ENCODE data around the gene LCA5. TPM values are rescaled to one million over a fixed set of nuclear protein-coding genes. Genes with fewer than 3 reads are reported as not detected.

LCA5 gene
- total RNA-seq, 1 experiment from 2014 or later, result 2.0 TPM

DNA sequence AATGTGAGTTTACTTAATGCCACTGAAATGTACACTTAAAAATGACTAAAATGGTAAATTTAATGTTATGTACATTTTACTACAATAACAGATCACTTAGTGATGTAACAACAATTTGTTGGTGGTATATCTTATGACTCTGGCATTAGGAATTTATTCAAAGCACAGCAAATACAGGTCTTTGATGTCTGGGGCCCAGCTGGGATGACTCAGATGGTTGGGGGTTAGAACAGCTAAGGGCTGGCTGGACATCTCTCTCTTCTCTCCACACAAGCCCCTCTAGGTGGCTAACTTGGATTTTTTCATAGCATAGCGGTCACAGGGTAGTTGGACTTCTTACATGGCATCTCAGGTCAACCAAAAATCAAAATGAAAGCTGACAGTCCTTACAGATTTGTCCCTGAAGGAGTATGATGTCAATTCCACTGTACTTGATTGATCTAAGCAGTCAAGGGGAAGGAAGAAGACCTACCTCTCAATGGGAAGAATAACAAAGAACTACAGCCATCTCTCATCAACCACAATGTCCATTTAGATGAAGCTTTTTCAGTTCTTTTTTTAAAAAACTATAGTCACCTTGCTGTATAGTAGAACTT is 37.5 kb upstream of the LCA5 start:
- H4K20me1 ChIP-seq (ENCODE audit: insufficient read depth), result no peaks in the 10 kb centered on the region
- no peaks in the 10 kb centered on the region for H3K36me3 ChIP-seq (ENCODE audit: control insufficient read depth in 1 of 2, insufficient read depth in 2 of 2, low read length in 2 of 2)
- intact Hi-C loops (cut with micrococcal nuclease), result no loop called here
- ChIA-PET RAD21 (ENCODE audit: low non-redundant PET in 1 of 2, low total read pairs in 2 of 2, uncharacterized antibody in 2 of 2, unreplicated experiment in 2 of 2) (no interaction called here), CTCF (interaction anchor here (0.8 kb wide), 1 partner anchor 29 kb away, joined by 3 read pairs; no protein-coding TSS in a partner anchor), POLR2A (no interaction called here)
- no peak overlapping the region for H3K27ac ChIP-seq (ENCODE audit: low read depth, low read length)
- no peaks in the 10 kb centered on the region for H3K27me3 ChIP-seq (ENCODE audit: insufficient read depth, low read length)
- H3K4me1 ChIP-seq (ENCODE audit: control insufficient read depth in 1 of 2, insufficient read depth in 2 of 2, low read length in 2 of 2), result peaks cover 20 to 30% of the 10 kb centered on the region in 2 experiments
- H3K9ac ChIP-seq (ENCODE audit: low read length), result no peak overlapping the region
- BruUV-seq (replicated peaks), result no TSS peak
- H3K9me3 ChIP-seq (ENCODE audit: control insufficient read depth in 1 of 2, insufficient read depth in 1 of 2, low read depth in 1 of 2, low read length in 2 of 2), result no peaks in the 10 kb centered on the region
- ATAC-seq, result peak; percentile 40; the same call in 1 of the 2 replicates
- peak overlapping the region; percentile 42 for H3K4me2 ChIP-seq (ENCODE audit: low read length)
- no peak for TF ChIP-seq CBX3 (IDR thresholded peaks at IDR 0.05; ENCODE audit: low read depth)
- TF ChIP-seq ELF1 (IDR thresholded peaks at IDR 0.05; ENCODE audit: borderline replicate concordance, low read depth), result no peak
- peak; percentile 90 for TF ChIP-seq TCF7L2 (IDR thresholded peaks at IDR 0.05; ENCODE audit: borderline replicate concordance, extremely low read depth, insufficient read depth, insufficient read length)
- TF ChIP-seq FOSL1 (IDR thresholded peaks at IDR 0.05; ENCODE audit: low read depth), result peak; percentile 50; the same call in 1 of the 2 replicates
- peak; percentile 51 for TF ChIP-seq JUND (IDR thresholded peaks at IDR 0.05)
- TF ChIP-seq SP1 (IDR thresholded peaks at IDR 0.05; ENCODE audit: low read depth), result peak; percentile 11; the same call in 1 of the 2 replicates
- no peaks in the 10 kb centered on the region for H3K79me2 ChIP-seq (ENCODE audit: insufficient read depth, low read length)
- no peak overlapping the region for H3K4me3 ChIP-seq (replicated peaks in 1 of 2; ENCODE audit: low read depth in 1 of 2, low read length in 2 of 2)
- peak; percentile 8 for DNase-seq (ENCODE audit: low read depth, low spot score)
- H2AFZ ChIP-seq (ENCODE audit: low read depth, low read length, poor library complexity, severe bottlenecking), result no peak overlapping the region
- no peaks in the 10 kb centered on the region for H3K9me2 ChIP-seq (ENCODE audit: insufficient read depth)

DNA sequence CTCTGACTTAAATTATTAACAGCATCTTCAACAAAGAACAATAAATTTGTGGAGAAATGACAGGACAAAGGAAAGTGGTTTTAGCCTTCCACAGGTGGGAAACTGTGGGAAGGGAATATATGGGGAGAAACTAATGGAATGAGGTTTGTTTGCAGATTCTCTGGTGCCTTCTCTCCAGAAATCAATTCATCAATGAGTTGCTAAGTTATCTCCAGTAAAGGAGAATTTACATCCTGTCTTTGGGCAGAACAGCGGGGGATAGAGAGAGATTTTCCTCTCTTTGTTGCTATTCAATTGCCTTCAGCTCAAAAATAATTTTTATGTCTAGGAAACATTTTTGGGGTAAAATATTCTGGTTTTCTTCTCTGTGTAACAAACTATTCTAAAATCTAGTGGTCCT is 36.9 kb upstream of the LCA5 start:
- H3K9me2 ChIP-seq (ENCODE audit: insufficient read depth), result no peaks in the 10 kb centered on the region
- TF ChIP-seq, protein P1, sequence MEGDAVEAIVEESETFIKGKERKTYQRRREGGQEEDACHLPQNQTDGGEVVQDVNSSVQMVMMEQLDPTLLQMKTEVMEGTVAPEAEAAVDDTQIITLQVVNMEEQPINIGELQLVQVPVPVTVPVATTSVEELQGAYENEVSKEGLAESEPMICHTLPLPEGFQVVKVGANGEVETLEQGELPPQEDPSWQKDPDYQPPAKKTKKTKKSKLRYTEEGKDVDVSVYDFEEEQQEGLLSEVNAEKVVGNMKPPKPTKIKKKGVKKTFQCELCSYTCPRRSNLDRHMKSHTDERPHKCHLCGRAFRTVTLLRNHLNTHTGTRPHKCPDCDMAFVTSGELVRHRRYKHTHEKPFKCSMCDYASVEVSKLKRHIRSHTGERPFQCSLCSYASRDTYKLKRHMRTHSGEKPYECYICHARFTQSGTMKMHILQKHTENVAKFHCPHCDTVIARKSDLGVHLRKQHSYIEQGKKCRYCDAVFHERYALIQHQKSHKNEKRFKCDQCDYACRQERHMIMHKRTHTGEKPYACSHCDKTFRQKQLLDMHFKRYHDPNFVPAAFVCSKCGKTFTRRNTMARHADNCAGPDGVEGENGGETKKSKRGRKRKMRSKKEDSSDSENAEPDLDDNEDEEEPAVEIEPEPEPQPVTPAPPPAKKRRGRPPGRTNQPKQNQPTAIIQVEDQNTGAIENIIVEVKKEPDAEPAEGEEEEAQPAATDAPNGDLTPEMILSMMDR (IDR thresholded peaks at IDR 0.05 in 2 of 3, conservative IDR thresholded peaks at IDR 0.05 in 1 of 3; ENCODE audit: borderline replicate concordance in 1 of 3, insufficient read depth in 1 of 3, low read depth in 2 of 3, low read length in 2 of 3), result no peak
- TF ChIP-seq EZH2 (IDR thresholded peaks at IDR 0.05) (no peak), TCF7L2 (IDR thresholded peaks at IDR 0.05; ENCODE audit: borderline replicate concordance, extremely low read depth, insufficient read depth, insufficient read length) (no peak), EGR1 (IDR thresholded peaks at IDR 0.05; ENCODE audit: low read depth) (no peak), ELF1 (IDR thresholded peaks at IDR 0.05; ENCODE audit: borderline replicate concordance, low read depth) (no peak), SRF (IDR thresholded peaks at IDR 0.05; ENCODE audit: low read depth) (no peak), CBX3 (IDR thresholded peaks at IDR 0.05; ENCODE audit: low read depth) (no peak), ZNF274 (IDR thresholded peaks at IDR 0.05; ENCODE audit: low read depth, low read length) (no peak), JUND (IDR thresholded peaks at IDR 0.05) (no peak), SIN3A (IDR thresholded peaks at IDR 0.05; ENCODE audit: low read depth) (no peak), ATF3 (IDR thresholded peaks at IDR 0.05) (no peak), EZH2phosphoT487 (IDR thresholded peaks at IDR 0.05; ENCODE audit: borderline replicate concordance) (no peak), YY1 (IDR thresholded peaks at IDR 0.05; ENCODE audit: extremely low read depth, insufficient replicate concordance, low read depth, low read length) (no peak), POLR2AphosphoS5 (IDR thresholded peaks at IDR 0.05; ENCODE audit: low read depth, low read length) (no peak), ZFX (IDR thresholded peaks at IDR 0.05) (no peak)
- no peaks in the 10 kb centered on the region for H3K36me3 ChIP-seq (ENCODE audit: control insufficient read depth in 1 of 2, insufficient read depth in 2 of 2, low read length in 2 of 2)
- H3K27ac ChIP-seq (ENCODE audit: low read depth, low read length), result no peak overlapping the region
- H3K4me2 ChIP-seq (ENCODE audit: low read length), result peak overlapping the region; percentile 42; the same call in 1 of the 2 replicates
- intact Hi-C loops (cut with micrococcal nuclease), result no loop called here
- POLR2A ChIA-PET, result no interaction called here
- H2AFZ ChIP-seq (ENCODE audit: low read depth, low read length, poor library complexity, severe bottlenecking), result no peak overlapping the region
- no peaks in the 10 kb centered on the region for H3K27me3 ChIP-seq (ENCODE audit: insufficient read depth, low read length)
- H3K4me1 ChIP-seq (ENCODE audit: control insufficient read depth in 1 of 2, insufficient read depth in 2 of 2, low read length in 2 of 2), result peaks cover 25 to 36% of the 10 kb centered on the region in 2 experiments
- CTCF ChIA-PET, result no interaction called here
- H3K79me2 ChIP-seq (ENCODE audit: insufficient read depth, low read length), result no peaks in the 10 kb centered on the region
- no TSS peak for BruUV-seq (replicated peaks)
- RAD21 ChIA-PET (ENCODE audit: low non-redundant PET in 1 of 2, low total read pairs in 2 of 2, uncharacterized antibody in 2 of 2, unreplicated experiment in 2 of 2), result no interaction called here
- H4K20me1 ChIP-seq (ENCODE audit: insufficient read depth), result no peaks in the 10 kb centered on the region
- H3K9me3 ChIP-seq (ENCODE audit: control insufficient read depth in 1 of 2, insufficient read depth in 1 of 2, low read depth in 1 of 2, low read length in 2 of 2), result no peaks in the 10 kb centered on the region
- no peak overlapping the region for H3K4me3 ChIP-seq (replicated peaks in 1 of 2; ENCODE audit: low read depth in 1 of 2, low read length in 2 of 2)
- H3K9ac ChIP-seq (ENCODE audit: low read length), result no peak overlapping the region
- DNase-seq (ENCODE audit: low read depth, low spot score) (no peak), ATAC-seq (no peak)
